ENCODE results near the gene USP4. TPM values are rescaled to one million over a fixed set of nuclear protein-coding genes. Genes with fewer than 3 reads are reported as not detected.

The USP4 gene
- total and polyA plus RNA-seq, 2 of the 13 experiments (the other 11 are each of a cell fraction or from before 2014, with no cell fraction given), result 9.2 to 20.8 TPM

GRCh38 chr3:49316696-49317457, 23.0 kb downstream of the USP4 start:
- Histone ChIP-seq H3K4me3 (replicated peaks in 1 of 3; ENCODE audit: insufficient read depth in 1 of 3, low read depth in 2 of 3, low read length in 3 of 3) (no peak overlapping the region), H3K9me3 (ENCODE audit: low read length) (no peaks in the 10 kb centered on the region), H3K9ac (ENCODE audit: insufficient read depth, low read depth, low read length) (no peak overlapping the region), H4K20me1 (ENCODE audit: insufficient read depth, low read length) (no peaks in the 10 kb centered on the region), H3K4me2 (ENCODE audit: low read depth, low read length) (no peak overlapping the region), H3K36me3 (replicated peaks in 1 of 2; ENCODE audit: control insufficient read depth in 1 of 2, insufficient read depth in 2 of 2, low read length in 2 of 2) (peaks cover 11 to 42% of the 10 kb centered on the region in 2 experiments; a peak in 4 of 5 replicates), H3K4me1 (ENCODE audit: insufficient read depth, low read length) (no peaks in the 10 kb centered on the region), H3K27me3 (ENCODE audit: control insufficient read depth in 1 of 2, insufficient read depth in 2 of 2, low read length in 2 of 2) (no peaks in the 10 kb centered on the region), H3K27ac (ENCODE audit: extremely low read length, insufficient read depth, low read length) (no peak overlapping the region), H3K79me2 (ENCODE audit: insufficient read depth, low read length) (no peaks in the 10 kb centered on the region), H2AFZ (ENCODE audit: low read length) (no peak overlapping the region)
- intact Hi-C loops (cut with micrococcal nuclease; ENCODE audit: unreplicated experiment), result no loop called here
- FAIRE-seq (no peak), DNase-seq (ENCODE audit: low spot score) (no peak), ATAC-seq (no peak)
- 96% methylated on average over 10 of the region's 16 CpGs for WGBS (ENCODE audit: low lambda C conversion rate)
- no TSS peak for BruUV-seq (replicated peaks)
- POLR2A ChIA-PET, result no interaction called here
- in situ Hi-C loops (cut with HindIII; ENCODE audit: extremely low pct_ligation_motif_present, low pct_unique_long_range_greater_than_20kb), result no loop called here
- CTCF ChIA-PET (ENCODE audit: low intra/inter-chr PET ratio, low total read pairs), result no interaction called here
- TF ChIP-seq TBL1XR1 (IDR thresholded peaks at IDR 0.05; ENCODE audit: borderline replicate concordance, low read length, partially characterized antibody) (no peak), BCLAF1 (IDR thresholded peaks at IDR 0.05) (no peak), GMEB2 (CRISPR knock-in tag; IDR thresholded peaks at IDR 0.05; ENCODE audit: low read depth) (no peak), RAD21 (CRISPR knock-in tag; IDR thresholded peaks at IDR 0.05) (no peak), ZNF597 (CRISPR knock-in tag; IDR thresholded peaks at IDR 0.05) (no peak), IRF2 (CRISPR knock-in tag; IDR thresholded peaks at IDR 0.05) (no peak), ZNF460 (CRISPR knock-in tag; IDR thresholded peaks at IDR 0.05; ENCODE audit: borderline replicate concordance) (no peak), PHB2 (IDR thresholded peaks at IDR 0.05; ENCODE audit: partially characterized antibody) (no peak), SKI (IDR thresholded peaks at IDR 0.05; ENCODE audit: partially characterized antibody) (no peak)
- TF ChIP-seq, protein P1, sequence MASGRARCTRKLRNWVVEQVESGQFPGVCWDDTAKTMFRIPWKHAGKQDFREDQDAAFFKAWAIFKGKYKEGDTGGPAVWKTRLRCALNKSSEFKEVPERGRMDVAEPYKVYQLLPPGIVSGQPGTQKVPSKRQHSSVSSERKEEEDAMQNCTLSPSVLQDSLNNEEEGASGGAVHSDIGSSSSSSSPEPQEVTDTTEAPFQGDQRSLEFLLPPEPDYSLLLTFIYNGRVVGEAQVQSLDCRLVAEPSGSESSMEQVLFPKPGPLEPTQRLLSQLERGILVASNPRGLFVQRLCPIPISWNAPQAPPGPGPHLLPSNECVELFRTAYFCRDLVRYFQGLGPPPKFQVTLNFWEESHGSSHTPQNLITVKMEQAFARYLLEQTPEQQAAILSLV (CRISPR knock-in tag; IDR thresholded peaks at IDR 0.05; ENCODE audit: borderline replicate concordance), result no peak
- TF ChIP-seq, protein P2, sequence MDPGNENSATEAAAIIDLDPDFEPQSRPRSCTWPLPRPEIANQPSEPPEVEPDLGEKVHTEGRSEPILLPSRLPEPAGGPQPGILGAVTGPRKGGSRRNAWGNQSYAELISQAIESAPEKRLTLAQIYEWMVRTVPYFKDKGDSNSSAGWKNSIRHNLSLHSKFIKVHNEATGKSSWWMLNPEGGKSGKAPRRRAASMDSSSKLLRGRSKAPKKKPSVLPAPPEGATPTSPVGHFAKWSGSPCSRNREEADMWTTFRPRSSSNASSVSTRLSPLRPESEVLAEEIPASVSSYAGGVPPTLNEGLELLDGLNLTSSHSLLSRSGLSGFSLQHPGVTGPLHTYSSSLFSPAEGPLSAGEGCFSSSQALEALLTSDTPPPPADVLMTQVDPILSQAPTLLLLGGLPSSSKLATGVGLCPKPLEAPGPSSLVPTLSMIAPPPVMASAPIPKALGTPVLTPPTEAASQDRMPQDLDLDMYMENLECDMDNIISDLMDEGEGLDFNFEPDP (CRISPR knock-in tag; conservative IDR thresholded peaks at IDR 0.05), result no peak
- TF ChIP-seq, protein P3, sequence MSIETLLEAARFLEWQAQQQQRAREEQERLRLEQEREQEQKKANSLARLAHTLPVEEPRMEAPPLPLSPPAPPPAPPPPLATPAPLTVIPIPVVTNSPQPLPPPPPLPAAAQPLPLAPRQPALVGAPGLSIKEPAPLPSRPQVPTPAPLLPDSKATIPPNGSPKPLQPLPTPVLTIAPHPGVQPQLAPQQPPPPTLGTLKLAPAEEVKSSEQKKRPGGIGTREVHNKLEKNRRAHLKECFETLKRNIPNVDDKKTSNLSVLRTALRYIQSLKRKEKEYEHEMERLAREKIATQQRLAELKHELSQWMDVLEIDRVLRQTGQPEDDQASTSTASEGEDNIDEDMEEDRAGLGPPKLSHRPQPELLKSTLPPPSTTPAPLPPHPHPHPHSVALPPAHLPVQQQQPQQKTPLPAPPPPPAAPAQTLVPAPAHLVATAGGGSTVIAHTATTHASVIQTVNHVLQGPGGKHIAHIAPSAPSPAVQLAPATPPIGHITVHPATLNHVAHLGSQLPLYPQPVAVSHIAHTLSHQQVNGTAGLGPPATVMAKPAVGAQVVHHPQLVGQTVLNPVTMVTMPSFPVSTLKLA (IDR thresholded peaks at IDR 0.05), result no peak

All from HepG2 (cell line).